ENCODE measurements around the gene H2AZ1.
A peak's percentile ranks its signal among the peaks of the same experiment; 100 is the strongest.
"Not testable (repeated sequence)": the region's sequence is repeated elsewhere in the genome, so short reads cannot be mapped to it uniquely, and the experiment has no call there.

H2AZ1 gene

DNA sequence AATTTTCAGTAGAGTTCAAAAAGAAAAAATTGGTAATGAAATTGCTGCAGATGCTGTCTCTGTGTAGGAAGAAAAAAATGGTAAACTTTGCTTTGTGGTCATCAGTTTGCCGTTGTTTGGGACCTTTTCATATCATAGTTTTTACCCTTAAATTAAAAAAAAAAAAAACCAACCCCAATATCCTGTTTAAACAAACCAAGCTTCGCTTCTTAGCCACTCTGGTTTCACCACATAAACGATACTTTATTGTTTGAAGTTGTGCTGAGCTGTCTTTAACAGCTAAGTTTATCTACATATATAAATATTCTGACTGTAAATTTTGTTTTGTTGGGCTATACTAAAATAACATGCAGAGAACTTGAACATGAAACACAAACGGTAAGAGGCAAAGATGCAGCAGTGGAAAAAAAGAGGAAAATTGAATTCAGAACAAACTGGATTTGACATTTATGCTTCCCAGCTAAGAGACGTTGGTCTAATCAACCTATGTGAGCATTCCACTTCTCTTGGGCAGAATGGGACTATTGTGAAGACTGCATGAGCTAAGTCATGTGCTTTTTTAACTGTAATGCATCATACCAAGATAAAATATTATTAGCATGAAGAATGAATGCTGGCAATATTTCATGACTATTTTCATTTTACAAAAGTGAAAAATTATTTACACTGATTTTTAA, 15.7 kb upstream of the H2AZ1 start:
- H3K9me3 ChIP-seq (ENCODE audit: control insufficient read depth, insufficient read depth, low read length), result no peaks in the 10 kb centered on the region
- no peaks in the 10 kb centered on the region for H3K36me3 ChIP-seq (ENCODE audit: control insufficient read depth, insufficient read depth, low read length)
- peaks cover 5% of the 10 kb centered on the region; the same call in 1 of the 2 replicates for H3K4me1 ChIP-seq (ENCODE audit: control insufficient read depth, insufficient read depth, low read length)
- H3K9ac ChIP-seq (ENCODE audit: low read depth, low read length), result no peak overlapping the region
- H3K27ac ChIP-seq (ENCODE audit: low read depth, low read length), result no peak overlapping the region
- H3K4me3 ChIP-seq (ENCODE audit: low read depth, low read length), result no peak overlapping the region
- no peaks in the 10 kb centered on the region for H3K27me3 ChIP-seq (ENCODE audit: control insufficient read depth, insufficient read depth, low read length)

DNA sequence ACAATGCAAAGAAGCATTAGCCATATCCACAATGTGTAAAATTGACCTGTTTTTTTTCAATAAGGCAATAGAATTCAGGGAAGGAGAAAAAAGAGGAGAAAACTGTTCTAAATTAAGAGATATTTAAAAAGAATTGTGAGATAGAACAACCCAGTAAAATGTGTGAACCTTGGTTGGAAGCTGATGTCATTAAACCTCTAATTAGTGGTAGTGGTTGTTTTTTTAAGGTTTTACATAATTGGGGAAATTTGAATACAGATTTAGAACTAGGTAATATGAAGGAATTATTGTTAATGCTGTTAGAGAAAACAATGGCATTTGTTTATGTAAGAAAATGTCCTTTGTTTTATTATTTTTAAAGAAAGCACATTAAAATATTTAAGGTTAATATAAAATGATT, 15.1 kb upstream of the H2AZ1 start:
- H3K9ac ChIP-seq (ENCODE audit: low read depth, low read length), result no peak overlapping the region
- H3K36me3 ChIP-seq (ENCODE audit: control insufficient read depth, insufficient read depth, low read length), result no peaks in the 10 kb centered on the region
- H3K9me3 ChIP-seq (ENCODE audit: control insufficient read depth, insufficient read depth, low read length), result no peaks in the 10 kb centered on the region
- H3K27ac ChIP-seq (ENCODE audit: low read depth, low read length), result no peak overlapping the region
- H3K27me3 ChIP-seq (ENCODE audit: control insufficient read depth, insufficient read depth, low read length), result no peaks in the 10 kb centered on the region
- H3K4me1 ChIP-seq (ENCODE audit: control insufficient read depth, insufficient read depth, low read length), result peaks cover 5% of the 10 kb centered on the region; the same call in 1 of the 2 replicates
- no peak overlapping the region for H3K4me3 ChIP-seq (ENCODE audit: low read depth, low read length)

DNA sequence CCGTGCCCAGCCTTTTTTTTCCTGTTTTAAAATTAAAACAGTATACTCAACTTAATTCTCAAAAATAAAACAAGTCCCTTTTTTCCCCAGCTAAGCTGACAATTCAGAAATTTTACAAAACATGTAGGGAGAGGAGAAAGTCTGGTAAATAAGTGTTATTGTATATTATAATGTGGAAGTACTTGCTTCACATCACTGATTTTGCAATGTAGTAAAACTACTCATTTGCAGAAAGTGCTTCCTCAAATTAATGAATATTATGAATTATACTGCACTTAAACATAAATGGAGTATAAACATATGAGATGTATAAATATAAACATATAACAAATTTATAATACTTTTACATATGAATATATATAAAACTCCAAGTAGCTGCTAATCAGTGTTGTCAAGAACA, 11.6 kb upstream of the H2AZ1 start:
- no peaks in the 10 kb centered on the region for H3K27me3 ChIP-seq (ENCODE audit: control insufficient read depth, insufficient read depth, low read length)
- no peak overlapping the region for H3K4me3 ChIP-seq (ENCODE audit: low read depth, low read length)
- H3K36me3 ChIP-seq (ENCODE audit: control insufficient read depth, insufficient read depth, low read length), result no peaks in the 10 kb centered on the region
- H3K27ac ChIP-seq (ENCODE audit: low read depth, low read length), result no peak overlapping the region
- H3K9me3 ChIP-seq (ENCODE audit: control insufficient read depth, insufficient read depth, low read length), result no peaks in the 10 kb centered on the region
- H3K9ac ChIP-seq (ENCODE audit: low read depth, low read length), result no peak overlapping the region
- H3K4me1 ChIP-seq (ENCODE audit: control insufficient read depth, insufficient read depth, low read length), result no peaks in the 10 kb centered on the region

DNA sequence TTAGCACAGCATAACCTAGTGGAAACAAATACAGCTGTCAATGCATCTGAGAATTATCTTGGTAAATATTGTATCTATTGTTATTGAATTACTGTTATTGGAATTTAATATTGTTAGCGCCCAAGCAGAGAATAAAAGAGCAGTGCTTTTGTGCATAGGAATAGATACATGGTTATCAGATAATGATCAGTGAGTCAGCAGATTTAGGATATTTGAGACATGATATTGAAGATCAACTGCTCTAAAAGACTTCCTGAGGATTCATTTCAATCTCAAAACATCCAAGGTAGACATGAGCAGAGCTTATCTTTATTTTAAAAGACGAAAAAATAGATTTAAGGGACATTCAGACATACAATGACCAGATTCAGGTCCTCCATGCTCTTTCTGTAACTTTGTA, 10.6 kb upstream of the H2AZ1 start:
- Histone ChIP-seq H3K36me3 (ENCODE audit: control insufficient read depth, insufficient read depth, low read length) (no peaks in the 10 kb centered on the region), H3K27ac (ENCODE audit: low read depth, low read length) (no peak overlapping the region), H3K9me3 (ENCODE audit: control insufficient read depth, insufficient read depth, low read length) (no peaks in the 10 kb centered on the region), H3K4me3 (ENCODE audit: low read depth, low read length) (no peak overlapping the region), H3K4me1 (ENCODE audit: control insufficient read depth, insufficient read depth, low read length) (no peaks in the 10 kb centered on the region), H3K9ac (ENCODE audit: low read depth, low read length) (no peak overlapping the region), H3K27me3 (ENCODE audit: control insufficient read depth, insufficient read depth, low read length) (no peaks in the 10 kb centered on the region)

DNA sequence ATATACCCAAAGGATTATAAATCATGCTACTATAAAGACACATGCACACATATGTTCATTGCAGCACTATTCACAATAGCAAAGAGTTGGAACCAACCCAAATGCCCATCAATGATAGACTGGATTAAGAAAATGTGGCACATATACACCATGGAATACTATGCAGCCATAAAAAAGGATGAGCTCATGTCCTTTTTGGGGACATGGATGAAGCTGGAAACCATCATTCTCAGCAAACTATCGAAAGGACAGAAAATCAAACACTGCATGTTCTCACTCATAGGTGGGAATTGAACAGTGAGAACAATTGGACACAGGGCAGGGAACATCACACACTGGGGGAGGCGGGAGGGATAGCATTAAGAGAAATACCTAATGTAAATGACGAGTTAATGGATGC, 8.1 kb upstream of the H2AZ1 start:
- H3K9ac ChIP-seq (ENCODE audit: low read depth, low read length); H3K27ac ChIP-seq (ENCODE audit: low read depth, low read length); H3K36me3 ChIP-seq (ENCODE audit: control insufficient read depth, insufficient read depth, low read length); H3K9me3 ChIP-seq (ENCODE audit: control insufficient read depth, insufficient read depth, low read length); H3K4me3 ChIP-seq (ENCODE audit: low read depth, low read length); H3K27me3 ChIP-seq (ENCODE audit: control insufficient read depth, insufficient read depth, low read length); H3K4me1 ChIP-seq (ENCODE audit: control insufficient read depth, insufficient read depth, low read length): not testable (repeated sequence)

DNA sequence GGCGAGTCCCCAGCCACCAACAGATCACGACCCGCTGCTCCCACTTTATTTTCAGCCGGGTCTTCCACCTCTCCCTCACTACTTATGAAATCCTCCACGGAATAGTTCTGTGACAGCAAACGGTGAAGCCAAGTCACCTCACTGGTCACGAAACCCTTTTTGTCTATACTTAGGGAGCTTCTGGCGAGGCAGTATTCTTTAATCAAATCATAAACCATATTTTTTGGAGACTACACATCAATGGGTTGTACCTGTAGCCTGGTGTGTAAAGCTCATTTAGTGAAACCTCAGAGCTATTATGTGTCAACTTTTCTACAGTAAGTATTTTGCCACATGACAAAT, 809 bp upstream of the H2AZ1 start:
- Histone ChIP-seq H3K4me1 (ENCODE audit: control insufficient read depth, insufficient read depth, low read length) (peaks cover 21% of the 10 kb centered on the region; the same call in 1 of the 2 replicates), H3K9me3 (ENCODE audit: control insufficient read depth, insufficient read depth, low read length) (no peaks in the 10 kb centered on the region), H3K9ac (ENCODE audit: low read depth, low read length) (peak overlapping the region; percentile 77), H3K36me3 (ENCODE audit: control insufficient read depth, insufficient read depth, low read length) (peaks cover 18% of the 10 kb centered on the region), H3K4me3 (ENCODE audit: low read depth, low read length) (peak overlapping the region; percentile 87), H3K27ac (ENCODE audit: low read depth, low read length) (peak overlapping the region; percentile 84), H3K27me3 (ENCODE audit: control insufficient read depth, insufficient read depth, low read length) (no peaks in the 10 kb centered on the region; the same call in 1 of the 2 replicates)

DNA sequence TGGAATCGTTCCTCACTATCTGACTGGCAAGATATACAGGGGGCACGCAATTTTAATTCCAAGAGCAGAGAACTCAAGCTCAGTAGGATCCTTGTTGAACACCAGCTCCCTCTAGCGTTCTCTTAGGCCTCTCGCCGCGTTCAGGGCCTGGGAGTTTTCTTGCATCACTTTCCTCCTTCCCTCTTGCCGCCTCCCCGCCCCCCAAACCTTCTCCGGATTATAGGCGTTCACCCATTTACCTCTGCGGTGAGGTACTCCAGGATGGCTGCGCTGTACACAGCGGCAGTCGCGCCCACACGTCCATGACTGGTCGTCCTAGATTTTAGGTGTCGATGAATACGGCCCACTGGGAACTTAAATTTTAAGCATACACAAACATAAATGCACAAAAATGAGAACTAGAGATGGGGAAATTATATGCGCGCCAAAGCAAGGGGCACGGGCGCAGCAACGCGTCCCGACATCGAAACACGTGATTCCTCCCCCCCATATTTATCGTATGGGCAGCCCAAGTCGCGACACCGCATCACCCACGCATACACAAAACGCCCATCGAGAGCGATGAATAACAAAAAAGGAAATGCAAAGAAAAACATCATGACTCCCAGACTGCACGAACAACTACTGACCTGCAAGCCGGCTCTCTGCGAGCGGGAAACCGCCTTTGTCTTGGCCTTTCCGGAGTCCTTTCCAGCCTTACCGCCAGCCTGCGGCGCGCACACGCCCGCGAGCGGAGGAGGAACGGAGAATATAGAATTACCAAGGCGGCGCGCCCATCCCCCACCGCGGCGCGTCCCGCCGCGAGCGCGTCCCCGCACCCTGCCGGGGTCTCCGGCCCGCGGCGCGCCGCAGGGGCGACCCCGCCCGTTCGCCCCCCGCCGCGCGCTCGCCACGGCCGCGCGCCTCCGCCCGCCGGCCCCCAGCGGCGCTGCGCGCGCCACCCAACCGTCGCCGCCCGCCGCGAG, 759 bp downstream of the H2AZ1 start:
- peaks cover 32% of the 10 kb centered on the region; the same call in 1 of the 2 replicates for H3K4me1 ChIP-seq (ENCODE audit: control insufficient read depth, insufficient read depth, low read length)

DNA sequence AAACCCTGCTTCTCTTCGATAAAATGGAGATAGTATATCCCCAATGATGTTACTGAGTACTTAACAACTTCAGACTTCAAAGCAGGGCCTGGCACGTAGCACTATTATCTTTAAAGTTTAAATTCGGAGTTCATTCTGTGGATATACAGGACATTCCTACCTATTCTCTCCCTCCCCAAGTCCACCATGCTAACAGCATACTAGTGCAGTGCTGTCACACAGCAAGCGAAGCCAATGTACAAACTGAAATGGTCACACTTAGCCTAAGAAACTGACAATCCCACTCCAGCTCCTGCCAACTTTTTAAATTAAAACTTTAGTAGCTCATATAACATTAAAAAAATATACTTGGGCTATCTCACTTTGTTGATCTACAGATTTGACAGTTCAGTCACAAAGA, 2.5 kb downstream of the H2AZ1 start:
- H3K27me3 ChIP-seq (ENCODE audit: control insufficient read depth, insufficient read depth, low read length), result no peaks in the 10 kb centered on the region; the same call in 1 of the 2 replicates
- H3K9ac ChIP-seq (ENCODE audit: low read depth, low read length), result no peak overlapping the region
- H3K27ac ChIP-seq (ENCODE audit: low read depth, low read length), result peak overlapping the region; percentile 94
- H3K4me3 ChIP-seq (ENCODE audit: low read depth, low read length), result peak overlapping the region; percentile 99
- H3K4me1 ChIP-seq (ENCODE audit: control insufficient read depth, insufficient read depth, low read length), result peaks cover 40% of the 10 kb centered on the region; the same call in 1 of the 2 replicates
- H3K9me3 ChIP-seq (ENCODE audit: control insufficient read depth, insufficient read depth, low read length), result no peaks in the 10 kb centered on the region
- H3K36me3 ChIP-seq (ENCODE audit: control insufficient read depth, insufficient read depth, low read length), result peaks cover 21% of the 10 kb centered on the region

More for the DNA sequence above, 759 bp downstream of the H2AZ1 start:
- H3K9ac ChIP-seq (ENCODE audit: low read depth, low read length), result peak overlapping the region; percentile 96
- peaks cover 18% of the 10 kb centered on the region for H3K36me3 ChIP-seq (ENCODE audit: control insufficient read depth, insufficient read depth, low read length)
- peak overlapping the region; percentile 99 for H3K4me3 ChIP-seq (ENCODE audit: low read depth, low read length)
- H3K27ac ChIP-seq (ENCODE audit: low read depth, low read length), result peak overlapping the region; percentile 97
- H3K27me3 ChIP-seq (ENCODE audit: control insufficient read depth, insufficient read depth, low read length), result no peaks in the 10 kb centered on the region; the same call in 1 of the 2 replicates
- no peaks in the 10 kb centered on the region for H3K9me3 ChIP-seq (ENCODE audit: control insufficient read depth, insufficient read depth, low read length)

DNA sequence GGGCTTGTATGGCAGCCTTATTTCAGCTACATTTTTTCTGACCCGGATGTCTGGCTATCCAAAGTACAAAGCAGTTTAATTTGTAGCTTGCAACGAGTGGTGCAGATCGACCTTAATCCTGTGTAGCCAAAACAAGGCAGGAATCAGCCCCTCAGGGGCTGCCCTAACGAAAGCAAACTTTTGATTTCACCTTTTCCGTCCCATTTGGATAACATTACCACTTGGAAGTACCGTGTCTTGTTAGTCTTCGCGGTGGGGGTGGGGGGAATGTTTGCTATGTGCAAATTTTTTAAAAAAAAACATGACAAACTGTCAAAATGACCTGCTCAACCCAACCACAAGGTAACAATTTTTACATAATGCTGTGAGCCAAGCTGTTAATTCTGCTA, 2.9 kb downstream of the H2AZ1 start:
- no peaks in the 10 kb centered on the region; the same call in 1 of the 2 replicates for H3K27me3 ChIP-seq (ENCODE audit: control insufficient read depth, insufficient read depth, low read length)
- peaks cover 21% of the 10 kb centered on the region for H3K36me3 ChIP-seq (ENCODE audit: control insufficient read depth, insufficient read depth, low read length)
- peak overlapping the region; percentile 81 for H3K9ac ChIP-seq (ENCODE audit: low read depth, low read length)
- peaks cover 40% of the 10 kb centered on the region; the same call in 1 of the 2 replicates for H3K4me1 ChIP-seq (ENCODE audit: control insufficient read depth, insufficient read depth, low read length)
- peak overlapping the region; percentile 99 for H3K4me3 ChIP-seq (ENCODE audit: low read depth, low read length)
- no peaks in the 10 kb centered on the region for H3K9me3 ChIP-seq (ENCODE audit: control insufficient read depth, insufficient read depth, low read length)
- peak overlapping the region; percentile 94 for H3K27ac ChIP-seq (ENCODE audit: low read depth, low read length)

DNA sequence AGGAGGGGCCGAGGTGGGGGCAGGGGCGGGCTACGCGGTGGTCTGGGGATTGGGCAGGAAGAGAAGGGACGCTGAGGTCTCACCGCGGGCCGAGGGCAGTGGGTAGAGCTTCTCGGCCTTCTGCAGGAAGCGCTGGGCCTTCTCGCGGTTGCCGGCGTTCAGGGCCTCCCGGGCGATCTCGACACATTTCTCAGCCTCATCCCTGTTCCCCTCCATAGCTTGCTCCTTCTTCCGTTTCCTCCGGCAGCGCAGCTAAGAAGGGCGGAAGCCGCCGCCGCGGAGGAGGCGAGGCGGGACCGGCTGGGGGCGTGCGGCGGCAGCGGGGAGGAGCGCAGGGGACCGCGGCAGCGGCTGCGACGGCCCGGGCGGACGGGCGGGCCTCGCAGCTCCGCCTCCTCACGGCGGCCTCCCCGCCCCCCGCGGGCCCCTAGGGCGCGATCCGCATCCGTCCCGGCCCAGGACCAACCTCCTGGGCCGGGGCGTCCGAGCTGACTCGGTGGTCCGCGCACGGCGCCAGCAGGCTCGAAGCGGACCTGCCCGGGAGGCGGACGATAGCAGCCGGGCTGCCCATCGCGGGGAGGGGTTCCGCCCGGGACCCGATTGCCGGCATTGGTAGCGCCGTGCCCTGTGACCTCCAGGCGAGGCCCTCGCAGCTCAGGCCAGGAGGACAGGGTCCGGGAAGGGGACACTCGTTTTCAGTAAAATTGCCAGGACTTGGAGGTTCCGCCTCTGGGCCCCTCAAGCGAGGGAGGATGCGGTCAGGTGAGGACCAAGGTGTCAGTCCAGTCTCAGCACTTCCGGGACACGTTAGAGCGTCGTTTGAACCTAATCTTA, 3.5 kb downstream of the H2AZ1 start, which contains the start of gene DNAJB14:
TSS of gene DNAJB14 (minus strand) at position 263 of the 834 bp plus-strand sequence. CDS start at position 216, 47 bp downstream.
- peaks cover 40% of the 10 kb centered on the region; the same call in 1 of the 2 replicates for H3K4me1 ChIP-seq (ENCODE audit: control insufficient read depth, insufficient read depth, low read length)
- no peaks in the 10 kb centered on the region for H3K9me3 ChIP-seq (ENCODE audit: control insufficient read depth, insufficient read depth, low read length)
- H3K27me3 ChIP-seq (ENCODE audit: control insufficient read depth, insufficient read depth, low read length), result no peaks in the 10 kb centered on the region
- peak within 1 kb of the TSS; percentile 99 for H3K4me3 ChIP-seq (ENCODE audit: low read depth, low read length)
- peak within 1 kb of the TSS; percentile 94 for H3K27ac ChIP-seq (ENCODE audit: low read depth, low read length)
- H3K36me3 ChIP-seq (ENCODE audit: control insufficient read depth, insufficient read depth, low read length), result peaks cover 21% of the 10 kb centered on the region
- H3K9ac ChIP-seq (ENCODE audit: low read depth, low read length), result peak within 1 kb of the TSS; percentile 81
